Measurements from ENCODE around the gene MICOS13.

DNA sequence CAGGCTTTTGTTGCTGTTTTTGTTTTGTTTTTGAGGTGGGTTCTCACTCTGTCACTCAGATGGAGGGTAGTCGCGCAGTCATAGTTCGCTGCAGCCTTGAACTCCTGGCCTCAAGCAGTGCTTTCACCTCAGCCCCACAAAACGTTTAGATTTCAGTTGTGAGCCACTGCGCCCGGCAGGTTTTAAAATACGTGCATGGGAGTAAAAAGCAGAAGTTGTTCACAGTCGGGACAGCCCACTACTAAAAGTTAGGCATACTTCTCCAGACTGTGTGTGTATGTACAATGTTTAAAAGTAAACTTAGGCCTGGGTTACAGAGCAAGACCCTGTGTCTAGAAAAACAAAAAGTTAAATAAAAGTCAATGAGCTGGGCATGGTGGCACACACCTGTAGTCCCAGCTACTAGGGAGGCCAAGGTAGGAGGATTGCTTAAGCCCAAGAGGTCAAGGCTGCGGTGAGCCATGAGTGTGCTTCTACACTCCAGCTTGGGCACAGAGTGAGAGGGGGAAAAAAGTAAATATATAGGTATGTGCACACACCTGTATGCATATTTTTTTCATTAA is 51.3 kb downstream of the MICOS13 start:
- TF ChIP-seq CTCF (IDR thresholded peaks at IDR 0.05) (no peak), POLR2A (IDR thresholded peaks at IDR 0.05) (no peak), POLR2AphosphoS5 (IDR thresholded peaks at IDR 0.05) (no peak)

All from prostate gland (tissue), 2 donors.